ENCODE measurements around the gene NRIP2. TPM values are rescaled to one million over a fixed set of nuclear protein-coding genes. Genes with fewer than 3 reads are reported as not detected.
"Not testable (repeated sequence)": the region's sequence is repeated elsewhere in the genome, so short reads cannot be mapped to it uniquely, and the experiment has no call there.

NRIP2 gene
- total RNA-seq, 2 experiments from 2014 or later: not detected

DNA sequence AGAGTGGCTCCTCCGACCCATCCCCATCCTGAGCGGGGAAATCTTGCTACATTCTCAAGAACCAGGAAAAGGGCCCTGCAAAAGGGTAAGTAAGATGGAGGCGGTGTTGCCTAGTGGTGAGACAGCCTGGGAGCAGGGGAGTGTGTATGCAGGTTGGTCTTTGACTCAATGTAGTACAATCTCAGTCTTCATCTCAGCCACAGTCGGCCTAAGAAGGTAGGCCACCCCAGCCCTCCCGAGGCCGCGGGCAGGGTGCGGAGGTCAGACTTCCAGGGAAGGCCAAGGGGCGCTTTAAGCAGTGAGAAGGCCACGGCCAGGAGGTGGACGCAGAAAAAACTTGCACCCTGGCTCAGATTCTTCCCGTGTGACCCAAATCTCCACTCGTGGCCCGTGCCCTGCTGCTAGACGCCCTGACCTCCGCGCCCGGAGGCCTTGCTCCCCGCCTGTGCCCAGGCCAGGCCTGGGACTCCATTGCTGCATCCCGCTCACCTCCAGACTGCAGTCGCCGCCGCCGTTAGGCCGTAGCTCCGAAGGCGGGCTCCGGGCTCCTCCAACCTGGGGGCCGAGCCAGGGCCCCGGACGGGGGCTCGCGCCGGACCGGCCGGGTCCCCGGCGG is 41.7 kb upstream of the NRIP2 start:
- peak overlapping the region; percentile 96 for H3K4me2 ChIP-seq (ENCODE audit: low read length)
- H3K4me1 ChIP-seq (ENCODE audit: insufficient read depth, low read length, poor library complexity, severe bottlenecking): peaks cover 29% of the 10 kb centered on the region
- DNase-seq (ENCODE audit: low spot score): peak; percentile 54
- no peaks in the 10 kb centered on the region for H3K9me3 ChIP-seq (ENCODE audit: low read length)
- intact Hi-C loops (cut with micrococcal nuclease; ENCODE audit: unreplicated experiment): loop anchor here (2.0 kb wide), 1 partner anchor 64 kb away; the partner anchor contains the start of gene ITFG2
- ChIA-PET POLR2A (interaction anchor here (1.0 kb wide), 1 partner anchor 13 kb away, joined by 5 read pairs; no protein-coding TSS in a partner anchor), CTCF (ENCODE audit: unreplicated experiment) (no interaction called here)
- H2AFZ ChIP-seq (ENCODE audit: low read length): peak overlapping the region; percentile 51; the same call in 1 of the 2 replicates
- peaks cover 88% of the 10 kb centered on the region for H3K79me2 ChIP-seq (ENCODE audit: insufficient read depth, low read depth, low read length)
- H4K20me1 ChIP-seq (ENCODE audit: insufficient read depth, low read length): no peaks in the 10 kb centered on the region
- H3K9me2 ChIP-seq (ENCODE audit: insufficient read depth, low read length): no peaks in the 10 kb centered on the region
- no peak for TF ChIP-seq EZH2phosphoT487 (IDR thresholded peaks at IDR 0.05; ENCODE audit: borderline replicate concordance, low read depth, low read length)
- TF ChIP-seq, protein P1, sequence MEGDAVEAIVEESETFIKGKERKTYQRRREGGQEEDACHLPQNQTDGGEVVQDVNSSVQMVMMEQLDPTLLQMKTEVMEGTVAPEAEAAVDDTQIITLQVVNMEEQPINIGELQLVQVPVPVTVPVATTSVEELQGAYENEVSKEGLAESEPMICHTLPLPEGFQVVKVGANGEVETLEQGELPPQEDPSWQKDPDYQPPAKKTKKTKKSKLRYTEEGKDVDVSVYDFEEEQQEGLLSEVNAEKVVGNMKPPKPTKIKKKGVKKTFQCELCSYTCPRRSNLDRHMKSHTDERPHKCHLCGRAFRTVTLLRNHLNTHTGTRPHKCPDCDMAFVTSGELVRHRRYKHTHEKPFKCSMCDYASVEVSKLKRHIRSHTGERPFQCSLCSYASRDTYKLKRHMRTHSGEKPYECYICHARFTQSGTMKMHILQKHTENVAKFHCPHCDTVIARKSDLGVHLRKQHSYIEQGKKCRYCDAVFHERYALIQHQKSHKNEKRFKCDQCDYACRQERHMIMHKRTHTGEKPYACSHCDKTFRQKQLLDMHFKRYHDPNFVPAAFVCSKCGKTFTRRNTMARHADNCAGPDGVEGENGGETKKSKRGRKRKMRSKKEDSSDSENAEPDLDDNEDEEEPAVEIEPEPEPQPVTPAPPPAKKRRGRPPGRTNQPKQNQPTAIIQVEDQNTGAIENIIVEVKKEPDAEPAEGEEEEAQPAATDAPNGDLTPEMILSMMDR (conservative IDR thresholded peaks at IDR 0.05; ENCODE audit: low read length): 0 out of 2 replicates have a peak, but pooled peaks have one; percentile 20
- peaks cover 64% of the 10 kb centered on the region for H3K36me3 ChIP-seq (ENCODE audit: insufficient read depth, low read length)
- peak overlapping the region; percentile 76 for H3K27ac ChIP-seq (ENCODE audit: low read depth, low read length, poor library complexity, severe bottlenecking)
- BruUV-seq (replicated peaks): no TSS peak
- H3K4me3 ChIP-seq (ENCODE audit: low read depth, low read length, poor library complexity, severe bottlenecking): peak overlapping the region; percentile 76

DNA sequence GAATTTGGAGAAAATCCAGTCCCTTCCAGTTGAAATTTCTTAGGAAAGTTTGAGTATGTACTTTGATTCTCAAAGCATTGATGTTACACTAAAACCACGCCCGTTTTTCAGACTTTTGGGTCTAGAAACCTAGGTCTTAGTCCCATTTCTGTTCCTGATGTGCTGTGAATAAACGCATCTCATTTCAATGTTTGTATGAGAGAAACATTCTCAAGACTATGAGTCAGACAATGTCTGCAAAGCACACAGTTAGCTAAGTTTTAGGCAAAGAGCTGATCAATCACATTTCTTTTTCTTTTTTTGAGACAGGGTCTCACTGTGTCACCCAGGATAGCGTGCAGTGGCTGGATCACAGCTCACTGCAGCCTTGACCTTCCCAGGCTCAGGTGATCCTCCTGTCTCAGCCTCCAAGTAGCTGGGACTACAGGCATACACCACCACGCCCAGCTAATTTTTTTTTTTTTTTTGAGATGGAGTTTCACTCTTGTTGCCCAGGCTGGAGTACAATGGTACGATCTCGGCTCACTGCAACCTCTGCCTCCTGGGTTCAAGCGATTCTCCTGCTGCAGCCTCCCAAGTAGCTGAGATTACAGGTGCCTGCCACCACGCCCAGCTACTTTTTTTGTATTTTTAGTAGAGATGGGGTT is 34.3 kb upstream of the NRIP2 start:
- H4K20me1 ChIP-seq (ENCODE audit: insufficient read depth, low read length); H3K27ac ChIP-seq (ENCODE audit: low read depth, low read length, poor library complexity, severe bottlenecking); H3K4me2 ChIP-seq (ENCODE audit: low read length); DNase-seq (ENCODE audit: low spot score); H2AFZ ChIP-seq (ENCODE audit: low read length); CTCF ChIA-PET (ENCODE audit: unreplicated experiment); H3K4me3 ChIP-seq (ENCODE audit: low read depth, low read length, poor library complexity, severe bottlenecking); intact Hi-C loops (cut with micrococcal nuclease; ENCODE audit: unreplicated experiment); BruUV-seq (replicated peaks); H3K9me3 ChIP-seq (ENCODE audit: low read length); H3K9me2 ChIP-seq (ENCODE audit: insufficient read depth, low read length); H3K4me1 ChIP-seq (ENCODE audit: insufficient read depth, low read length, poor library complexity, severe bottlenecking): not testable (repeated sequence)
- POLR2A ChIA-PET: interaction anchor here (0.7 kb wide), 1 partner anchor 1795 kb away, joined by 3 read pairs; no protein-coding TSS in a partner anchor
- Histone ChIP-seq H3K79me2 (ENCODE audit: insufficient read depth, low read depth, low read length) (peaks cover 33% of the 10 kb centered on the region), H3K36me3 (ENCODE audit: insufficient read depth, low read length) (peaks cover 95% of the 10 kb centered on the region)

DNA sequence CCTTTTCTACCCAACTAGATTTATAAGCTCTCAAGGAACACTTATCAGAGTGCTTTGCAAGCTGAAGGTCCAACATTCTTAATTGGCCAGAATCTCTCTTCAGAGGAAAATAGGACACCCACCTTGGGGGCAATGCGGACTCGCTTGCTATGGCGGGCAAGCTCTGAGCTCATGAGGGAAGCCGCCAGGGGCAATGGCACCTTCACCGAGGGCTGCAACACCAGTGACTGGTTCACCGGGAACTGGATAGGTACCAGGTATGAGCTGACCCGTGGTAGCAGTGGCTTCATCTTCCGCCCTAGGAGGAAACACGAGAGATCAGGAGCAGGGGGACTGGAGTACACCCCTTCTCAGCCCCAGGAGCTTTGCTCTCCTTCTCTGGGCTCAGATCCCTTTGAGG is 29.4 kb upstream of the NRIP2 start:
- TF ChIP-seq, protein P1 (conservative IDR thresholded peaks at IDR 0.05; ENCODE audit: low read length): no peak
- no peaks in the 10 kb centered on the region for H3K9me2 ChIP-seq (ENCODE audit: insufficient read depth, low read length)
- H3K79me2 ChIP-seq (ENCODE audit: insufficient read depth, low read depth, low read length): no peaks in the 10 kb centered on the region
- H3K4me2 ChIP-seq (ENCODE audit: low read length): no peak overlapping the region
- H3K36me3 ChIP-seq (ENCODE audit: insufficient read depth, low read length): peaks cover 96% of the 10 kb centered on the region
- no peak overlapping the region for H3K4me3 ChIP-seq (ENCODE audit: low read depth, low read length, poor library complexity, severe bottlenecking)
- no peaks in the 10 kb centered on the region for H3K4me1 ChIP-seq (ENCODE audit: insufficient read depth, low read length, poor library complexity, severe bottlenecking)
- DNase-seq (ENCODE audit: low spot score): no peak
- H3K9me3 ChIP-seq (ENCODE audit: low read length): no peaks in the 10 kb centered on the region
- BruUV-seq (replicated peaks): no TSS peak
- H2AFZ ChIP-seq (ENCODE audit: low read length): no peak overlapping the region
- no peaks in the 10 kb centered on the region for H4K20me1 ChIP-seq (ENCODE audit: insufficient read depth, low read length)
- intact Hi-C loops (cut with micrococcal nuclease; ENCODE audit: unreplicated experiment): no loop called here
- no peak overlapping the region for H3K27ac ChIP-seq (ENCODE audit: low read depth, low read length, poor library complexity, severe bottlenecking)
- ChIA-PET CTCF (ENCODE audit: unreplicated experiment) (no interaction called here), POLR2A (interaction anchor here (1.1 to 1.4 kb wide), 2 partner anchors 11 to 13 kb away, joined by 4 to 5 read pairs; partner anchors contain the start of genes FOXM1 and RHNO1)

DNA sequence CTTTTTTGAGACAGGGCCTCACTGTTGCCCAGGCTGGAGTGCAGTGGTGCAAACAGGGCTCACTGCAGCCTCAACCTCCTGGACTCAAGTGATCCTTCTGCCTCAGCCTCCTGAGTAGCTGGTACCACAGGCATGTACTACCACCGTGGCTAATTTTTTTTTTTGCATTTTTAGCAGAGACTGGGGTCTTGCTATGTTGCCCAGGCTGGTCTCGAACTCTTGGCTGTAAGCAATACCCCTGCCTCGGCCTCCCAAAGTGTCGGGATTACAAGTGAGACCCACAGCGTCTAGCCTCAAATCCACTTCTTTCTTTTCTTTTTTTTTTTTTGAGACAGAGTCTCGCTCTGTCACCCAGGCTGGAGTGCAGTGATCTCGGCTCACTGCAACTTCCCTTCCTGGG is 28.6 kb upstream of the NRIP2 start:
- H2AFZ ChIP-seq (ENCODE audit: low read length); CTCF ChIA-PET (ENCODE audit: unreplicated experiment); H3K79me2 ChIP-seq (ENCODE audit: insufficient read depth, low read depth, low read length); H3K4me1 ChIP-seq (ENCODE audit: insufficient read depth, low read length, poor library complexity, severe bottlenecking); H3K9me3 ChIP-seq (ENCODE audit: low read length); H3K27ac ChIP-seq (ENCODE audit: low read depth, low read length, poor library complexity, severe bottlenecking); H3K9me2 ChIP-seq (ENCODE audit: insufficient read depth, low read length); BruUV-seq (replicated peaks); H3K4me2 ChIP-seq (ENCODE audit: low read length); H3K4me3 ChIP-seq (ENCODE audit: low read depth, low read length, poor library complexity, severe bottlenecking); H4K20me1 ChIP-seq (ENCODE audit: insufficient read depth, low read length); intact Hi-C loops (cut with micrococcal nuclease; ENCODE audit: unreplicated experiment); DNase-seq (ENCODE audit: low spot score): not testable (repeated sequence)
- peaks cover 96% of the 10 kb centered on the region for H3K36me3 ChIP-seq (ENCODE audit: insufficient read depth, low read length)
- POLR2A ChIA-PET: interaction anchor here (1.1 to 1.4 kb wide), 2 partner anchors 12 to 14 kb away, joined by 4 to 5 read pairs; partner anchors contain the start of genes FOXM1 and RHNO1
